HG03460 (cell line): Measurements from ENCODE around the gene SLC26A8.
"Not testable (repeated sequence)": the region's sequence is repeated elsewhere in the genome, so short reads cannot be mapped to it uniquely, and the experiment has no call there.

Source experiments
- ATAC-seq: cut with Tn5 transposase; IDR thresholded peaks from one replicate; pipeline ENCODE4 v1.9.1; 2021; ENCODE audit not compliant: unreplicated experiment

SLC26A8 gene

DNA sequence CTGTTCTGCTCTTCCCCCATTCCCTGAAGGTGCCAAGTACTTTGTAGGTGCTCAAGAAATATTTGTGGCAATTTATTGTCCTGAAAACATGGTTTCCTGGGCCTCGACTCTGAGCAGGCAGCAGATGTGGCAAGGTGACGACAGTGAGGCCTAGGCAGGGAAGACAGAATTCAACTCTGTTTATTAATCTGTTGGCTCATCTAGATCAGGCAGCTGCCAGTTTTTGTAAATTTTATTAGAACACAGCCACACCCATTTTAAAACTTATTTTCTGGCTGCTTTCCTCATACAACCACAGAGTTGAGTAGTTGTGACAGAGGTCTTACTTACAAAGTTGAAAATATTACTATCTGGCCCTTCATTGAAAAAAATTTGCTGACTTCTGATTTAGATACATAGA, 27.7 kb upstream of the SLC26A8 start:
- no peak for ATAC-seq

DNA sequence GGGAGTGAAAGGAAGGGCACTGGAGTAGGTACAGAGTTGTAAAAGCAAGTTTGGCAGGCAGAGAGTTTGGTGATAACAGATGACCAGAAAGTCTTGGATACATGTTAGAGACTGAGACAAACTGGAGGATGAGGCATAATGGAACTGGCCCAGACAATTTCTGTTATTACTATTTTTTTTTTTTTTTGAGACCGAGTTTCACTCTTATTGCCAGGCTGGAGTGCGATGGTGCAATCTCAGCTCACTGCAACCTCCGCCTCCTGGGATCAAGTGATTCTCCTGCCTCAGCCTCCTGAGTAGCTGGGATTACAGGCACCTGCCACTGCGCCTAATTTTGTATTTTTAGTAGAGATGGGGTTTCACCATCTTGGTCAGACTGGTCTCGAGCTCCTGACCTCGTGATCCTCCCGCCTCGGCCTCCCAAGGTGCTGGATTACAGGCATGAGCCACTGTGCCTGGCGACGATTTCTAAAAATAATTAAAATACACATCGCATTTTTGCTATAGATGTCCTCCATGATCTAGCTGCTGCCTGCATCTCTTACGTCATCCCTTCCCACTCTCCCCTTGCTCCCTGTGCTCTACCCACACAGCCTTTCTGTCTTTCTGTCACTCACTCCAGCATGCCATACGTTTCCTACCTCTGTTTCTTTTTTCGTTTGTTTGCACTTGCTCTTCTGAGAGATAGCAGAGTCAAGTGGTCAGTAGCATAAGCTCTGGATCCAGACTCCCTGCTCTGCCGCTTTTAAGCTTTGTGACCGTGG, 26.7 kb upstream of the SLC26A8 start:
- ATAC-seq: no peak

DNA sequence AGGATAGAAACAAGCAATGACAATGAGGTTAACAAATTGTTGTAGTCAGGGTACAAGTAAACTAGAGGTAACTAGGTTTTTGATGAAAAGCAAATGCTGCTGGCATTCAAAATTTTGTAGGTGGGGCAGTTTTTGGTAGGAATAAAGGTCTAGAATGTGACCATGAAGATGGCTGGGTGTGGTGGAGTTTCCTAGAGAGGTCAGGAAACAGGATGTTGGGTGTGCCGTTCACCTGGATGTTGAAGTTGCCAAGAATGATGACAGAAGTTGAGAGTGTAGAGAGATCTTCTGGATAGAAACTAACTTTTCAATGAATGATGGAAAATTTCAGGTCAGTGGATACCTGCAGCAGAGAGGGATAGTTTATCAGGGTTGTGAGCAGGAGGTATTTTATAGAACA, 25.9 kb upstream of the SLC26A8 start:
- no peak for ATAC-seq

DNA sequence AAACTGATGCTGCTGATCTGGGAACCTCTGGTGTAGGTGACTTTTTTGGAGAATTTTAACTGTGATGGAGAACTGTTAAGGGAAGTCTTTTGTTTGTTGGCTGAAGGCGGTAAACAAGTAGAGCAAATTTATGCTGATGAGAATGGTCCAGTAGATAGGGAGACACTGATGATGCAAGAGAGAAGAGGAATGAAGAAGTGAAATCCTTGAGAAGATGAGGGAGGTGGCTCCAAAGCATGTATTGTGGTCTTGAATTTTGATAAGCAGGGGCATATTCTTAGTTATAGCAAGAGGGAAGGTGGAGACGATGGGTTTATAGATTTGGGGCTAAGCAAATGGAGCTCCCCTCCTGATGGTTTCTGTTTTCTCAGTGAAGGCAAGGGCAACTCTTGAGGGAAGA, 25.1 kb upstream of the SLC26A8 start:
- ATAC-seq: no peak

DNA sequence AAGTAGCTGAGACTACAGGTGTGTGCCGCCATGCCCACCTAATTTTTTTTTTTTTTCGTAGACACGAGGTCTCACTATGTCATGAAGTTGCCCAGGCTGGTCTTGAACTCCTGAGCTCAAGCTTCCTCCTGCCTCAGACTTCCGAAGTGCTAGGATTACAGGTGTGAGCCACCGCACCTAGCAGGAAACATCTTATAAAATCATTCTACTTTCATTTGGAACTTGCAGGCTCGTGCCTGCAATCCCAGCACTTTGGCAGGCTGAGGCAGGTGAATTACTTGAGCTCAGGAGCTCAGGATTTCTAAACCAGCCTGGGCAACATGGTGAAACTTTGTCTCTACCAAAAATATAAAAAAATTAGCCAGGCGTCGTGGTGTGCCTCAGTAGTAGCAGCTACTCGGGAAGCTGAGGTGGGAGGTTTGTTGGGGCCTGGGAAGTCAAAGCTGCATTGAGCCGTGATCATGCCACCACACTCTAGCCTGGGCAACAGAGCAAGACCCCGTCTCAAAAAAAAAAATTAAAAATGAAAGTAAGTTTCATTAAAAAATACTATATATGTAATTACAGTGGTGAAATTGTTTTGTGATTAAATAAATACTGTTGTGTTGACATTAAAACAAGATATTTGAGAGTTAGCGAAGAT, 18.3 kb upstream of the SLC26A8 start:
- ATAC-seq: no peak

DNA sequence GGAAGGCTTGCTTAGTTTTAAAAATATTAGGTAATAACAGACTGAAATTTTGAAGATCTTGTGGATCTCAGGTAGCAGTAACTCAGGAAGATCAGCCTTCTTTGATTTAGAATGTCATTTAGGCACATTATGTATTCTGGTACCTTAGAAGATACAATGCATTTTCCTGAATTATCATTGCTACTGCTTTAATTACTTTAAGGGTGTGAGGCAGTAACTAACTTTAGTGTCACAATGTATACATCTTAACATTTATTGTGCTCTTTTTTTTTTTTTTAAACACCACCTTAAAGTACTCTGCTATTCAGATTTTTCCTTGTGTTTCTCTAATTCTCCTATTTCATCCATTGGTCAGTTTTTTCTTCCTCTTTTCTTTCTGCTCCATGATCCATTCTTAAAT, 16.5 kb upstream of the SLC26A8 start:
- ATAC-seq: no peak

DNA sequence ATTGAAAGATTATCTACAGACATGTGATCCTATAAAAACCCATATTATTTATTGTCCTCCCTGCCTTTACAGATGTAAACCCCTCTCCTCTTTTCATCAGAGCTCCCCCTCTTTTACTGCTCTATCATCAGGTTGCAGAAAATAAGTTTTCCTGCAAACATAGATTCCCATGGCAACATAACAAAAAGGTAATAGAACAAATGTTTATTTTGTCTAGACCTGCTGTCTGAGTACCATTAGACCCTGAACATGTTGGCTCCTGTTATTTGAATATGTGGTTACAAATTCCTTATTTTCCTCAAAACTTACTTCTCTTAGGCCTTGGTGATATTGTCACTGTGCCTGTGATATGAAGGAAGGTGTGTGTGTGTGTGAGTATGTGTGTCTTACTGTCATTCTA, 14.7 kb upstream of the SLC26A8 start:
- ATAC-seq: no peak

DNA sequence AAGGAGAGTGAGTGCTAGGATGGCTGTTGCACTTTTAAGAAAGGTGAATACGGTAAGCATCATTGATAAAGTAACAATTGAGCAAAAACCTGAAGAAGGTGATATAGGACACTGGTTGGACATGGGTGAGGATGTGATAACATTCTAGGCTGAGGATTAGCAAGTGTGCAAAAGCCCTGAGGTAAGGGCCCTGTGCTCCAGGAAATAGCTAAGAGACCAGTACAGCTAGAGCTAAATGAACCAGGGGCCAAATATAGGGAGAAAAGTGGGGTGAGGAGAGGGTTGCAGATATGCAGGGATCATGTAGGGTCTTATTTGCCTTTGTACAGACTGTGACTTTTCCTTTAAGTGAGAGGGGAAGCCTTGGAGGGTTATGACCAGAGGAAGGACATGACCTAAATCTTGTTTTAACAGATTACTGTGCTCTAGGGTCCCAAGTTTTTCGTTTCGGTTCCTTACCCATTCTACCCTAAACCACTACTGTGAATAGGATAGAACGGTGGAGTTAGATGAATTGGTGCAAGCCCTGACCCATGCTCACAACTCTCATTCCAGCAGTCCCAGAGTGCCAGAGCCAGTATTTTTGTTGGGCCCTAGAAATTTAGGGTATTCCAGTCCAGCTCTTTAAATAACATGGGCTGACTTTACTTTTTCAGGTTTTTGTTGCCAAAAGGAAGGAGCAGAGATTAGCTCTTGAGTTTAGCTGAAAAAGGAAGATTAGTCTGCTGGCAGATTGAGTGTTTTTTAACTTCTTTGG, 13.9 kb upstream of the SLC26A8 start:
- no peak for ATAC-seq

DNA sequence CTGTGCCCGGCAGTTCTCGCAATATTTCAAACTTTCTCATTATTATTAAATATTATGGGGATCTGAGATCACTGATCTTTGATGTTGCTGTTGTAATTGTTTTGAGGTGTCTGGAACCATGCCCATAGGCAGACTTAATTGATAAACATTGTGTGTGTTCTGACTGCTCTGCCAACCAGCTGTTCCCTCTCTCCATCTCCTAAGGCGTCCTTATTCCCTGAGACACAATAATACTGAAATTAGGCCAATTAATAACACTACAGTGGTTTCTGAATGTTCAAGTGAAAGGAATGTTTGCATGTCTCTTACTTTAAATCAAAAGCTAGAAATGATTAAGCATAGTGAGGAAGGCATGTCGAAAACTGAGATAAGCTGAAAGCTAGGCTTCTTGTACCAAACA, 10.8 kb upstream of the SLC26A8 start:
- no peak for ATAC-seq

DNA sequence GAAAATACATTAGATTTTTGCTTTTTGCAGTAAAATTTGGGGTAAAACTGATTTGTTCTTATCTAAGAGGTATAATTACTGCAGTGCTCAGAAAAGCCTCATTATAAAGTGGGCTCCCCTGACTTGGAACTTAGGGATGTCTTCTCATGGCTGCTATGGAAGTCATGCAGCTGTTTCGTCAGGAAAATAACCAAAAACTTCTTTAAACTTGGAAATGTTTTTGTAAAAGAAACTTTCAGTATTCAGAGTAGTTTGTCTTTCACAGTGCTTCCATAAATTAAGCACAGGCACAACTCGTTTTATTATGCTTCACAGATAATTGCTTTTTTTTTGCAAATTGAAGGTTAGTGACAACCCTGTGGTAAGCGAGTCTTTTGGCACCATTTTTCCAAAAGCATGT, 10.0 kb upstream of the SLC26A8 start:
- ATAC-seq: no peak

DNA sequence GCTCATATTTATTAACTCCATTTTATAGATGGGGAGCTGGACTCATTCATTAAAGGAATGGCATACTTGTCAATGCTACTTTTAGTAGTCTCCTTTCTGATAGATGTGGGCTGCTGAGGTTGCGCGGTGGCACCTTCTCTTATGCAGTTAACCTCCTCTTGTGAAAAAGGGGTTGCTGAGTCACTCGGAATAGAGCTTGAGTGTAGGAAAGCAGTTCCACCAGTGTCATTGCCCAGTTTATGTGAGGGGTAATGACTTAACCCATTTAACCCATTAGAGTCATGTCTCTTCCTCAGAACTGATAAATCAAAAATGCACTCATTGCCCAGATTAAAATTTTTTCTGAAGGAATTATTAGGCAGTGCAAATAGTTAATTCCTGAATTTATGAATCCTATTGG, 9.5 kb upstream of the SLC26A8 start:
- no peak for ATAC-seq

DNA sequence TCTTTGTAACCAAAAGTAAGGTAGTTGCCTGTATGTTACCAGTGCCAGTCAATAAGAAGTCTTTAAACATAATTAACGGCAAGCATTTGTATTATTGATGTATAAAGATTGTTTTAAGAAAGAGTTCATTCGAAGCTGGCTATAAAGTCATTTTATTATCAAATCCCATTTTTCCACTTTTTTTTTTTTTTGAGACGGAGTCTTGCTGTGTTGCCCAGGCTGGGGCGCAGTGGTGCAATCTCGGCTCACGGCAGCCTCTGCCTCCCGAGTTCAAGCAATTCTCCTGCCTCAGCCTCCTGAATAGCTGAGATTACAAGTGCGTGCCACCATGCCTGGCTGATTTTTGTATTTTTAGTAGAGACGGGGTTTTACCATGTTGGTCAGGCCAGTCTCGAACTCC, 8.7 kb upstream of the SLC26A8 start:
- ATAC-seq: not testable (repeated sequence)

DNA sequence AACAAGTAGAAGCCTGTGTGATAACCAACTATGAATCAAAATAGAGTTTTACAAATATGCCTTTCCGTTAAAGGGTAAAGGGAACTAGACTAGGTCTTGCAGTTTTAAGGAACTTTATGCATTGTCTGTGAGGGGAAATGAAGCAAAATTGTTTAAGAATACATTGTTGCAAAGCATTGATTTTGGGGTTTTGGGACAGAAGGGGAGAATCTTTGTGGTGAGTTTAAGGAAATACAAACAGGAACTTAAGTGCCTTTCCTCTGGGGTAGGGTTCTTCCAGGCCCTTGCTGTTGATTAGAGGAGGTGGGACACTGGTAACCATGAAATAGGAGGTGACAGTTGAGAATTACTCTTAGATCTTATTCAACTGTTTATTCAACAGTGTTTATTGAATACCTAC, 7.8 kb upstream of the SLC26A8 start:
- ATAC-seq: no peak

DNA sequence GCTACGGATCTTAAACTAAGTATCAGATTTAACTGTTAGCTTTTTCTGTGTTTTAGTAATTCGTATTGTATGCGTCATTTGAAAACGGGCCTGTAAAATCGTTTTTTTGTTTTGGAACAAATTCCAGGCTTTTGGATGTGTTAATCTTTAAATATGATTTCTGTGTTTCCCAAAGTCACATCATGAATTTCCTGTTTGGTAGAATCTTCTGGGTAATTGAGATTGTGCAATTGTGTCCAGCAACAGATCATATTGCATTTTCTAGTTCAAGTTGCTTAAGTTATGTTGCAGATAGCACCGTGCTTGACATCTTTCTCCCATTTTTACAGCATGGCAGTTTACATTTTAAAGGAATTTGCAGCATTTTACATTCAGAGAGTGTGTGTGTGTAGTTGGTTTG, 5.0 kb upstream of the SLC26A8 start:
- no peak for ATAC-seq

DNA sequence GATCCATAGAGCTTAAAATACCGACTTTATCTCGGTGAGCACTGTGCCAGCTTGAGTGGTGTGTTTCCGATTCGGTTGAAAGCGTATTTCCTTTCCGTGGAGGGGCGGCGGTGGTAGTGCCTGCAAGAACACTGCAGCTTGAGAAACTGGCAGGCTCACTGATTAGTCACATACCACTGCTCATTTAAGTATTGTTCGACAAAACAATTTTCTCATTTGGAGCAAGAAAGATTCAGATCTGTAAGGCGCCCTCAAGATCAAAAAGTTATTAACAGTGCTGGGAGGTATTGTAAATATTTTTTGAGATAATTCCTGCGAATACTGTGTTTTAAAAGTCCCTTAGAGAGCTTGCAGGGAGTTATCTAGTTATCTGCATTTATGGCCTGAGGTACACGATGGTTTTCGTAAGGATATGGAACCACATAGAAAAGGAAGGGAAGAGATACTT, 4.5 kb upstream of the SLC26A8 start:
- ATAC-seq: no peak

DNA sequence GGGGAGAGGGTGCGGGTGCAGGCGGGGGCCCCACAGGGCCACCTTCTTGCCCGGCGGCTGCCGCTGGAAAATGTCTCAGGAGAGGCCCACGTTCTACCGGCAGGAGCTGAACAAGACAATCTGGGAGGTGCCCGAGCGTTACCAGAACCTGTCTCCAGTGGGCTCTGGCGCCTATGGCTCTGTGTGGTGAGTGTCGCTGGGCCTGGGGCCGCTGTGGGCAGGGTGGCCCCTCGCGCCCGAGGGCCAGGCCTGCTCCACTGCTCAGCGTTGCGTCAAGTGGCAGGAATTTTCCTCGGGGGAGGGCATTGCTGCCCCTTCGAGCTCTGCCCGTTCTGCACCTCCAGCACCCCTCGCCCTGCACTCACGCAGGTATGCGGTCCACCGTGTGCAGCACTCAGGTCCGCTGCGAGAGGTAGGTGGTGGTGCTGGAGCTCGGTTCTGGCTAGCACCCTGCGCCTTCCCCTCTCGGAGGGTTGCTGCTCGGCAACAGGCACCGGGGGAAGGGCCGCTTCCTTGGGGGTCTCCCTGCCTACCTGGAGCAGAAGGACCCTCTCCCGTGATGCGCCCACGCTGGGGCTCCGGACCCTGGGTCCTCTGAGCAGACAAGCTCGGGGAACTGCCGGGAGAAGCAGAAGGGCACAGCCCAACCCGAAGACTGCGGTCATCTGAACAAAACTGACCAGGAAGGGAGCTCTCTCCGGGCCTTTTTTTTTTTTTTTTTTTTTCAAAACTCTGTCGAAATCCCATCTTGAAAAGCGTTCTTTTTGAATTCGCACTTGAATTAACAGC, 3.8 kb upstream of the SLC26A8 start:
- peak; percentile 29 for ATAC-seq

DNA sequence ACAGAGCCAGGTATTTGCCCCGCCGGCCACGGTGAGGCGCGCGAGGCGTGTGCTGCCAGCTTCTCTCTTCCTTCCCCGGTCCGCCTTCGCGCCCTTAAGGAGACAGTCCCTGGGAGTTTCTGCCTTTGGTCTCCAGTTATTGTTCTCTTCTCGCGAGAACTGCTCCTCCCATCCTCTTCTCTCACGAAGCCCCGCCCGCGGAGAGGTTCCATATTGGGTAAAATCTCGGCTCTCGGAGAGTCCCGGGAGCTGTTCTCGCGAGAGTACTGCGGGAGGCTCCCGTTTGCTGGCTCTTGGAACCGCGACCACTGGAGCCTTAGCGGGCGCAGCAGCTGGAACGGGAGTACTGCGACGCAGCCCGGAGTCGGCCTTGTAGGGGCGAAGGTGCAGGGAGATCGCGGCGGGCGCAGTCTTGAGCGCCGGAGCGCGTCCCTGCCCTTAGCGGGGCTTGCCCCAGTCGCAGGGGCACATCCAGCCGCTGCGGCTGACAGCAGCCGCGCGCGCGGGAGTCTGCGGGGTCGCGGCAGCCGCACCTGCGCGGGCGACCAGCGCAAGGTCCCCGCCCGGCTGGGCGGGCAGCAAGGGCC, 3.2 kb upstream of the SLC26A8 start, which contains the start of gene MAPK14:
TSS of gene MAPK14 (plus strand) at position 308 of the 587 bp plus-strand sequence. CDS start 350 bp downstream, outside the sequence.
- peak; percentile 78 for ATAC-seq

DNA sequence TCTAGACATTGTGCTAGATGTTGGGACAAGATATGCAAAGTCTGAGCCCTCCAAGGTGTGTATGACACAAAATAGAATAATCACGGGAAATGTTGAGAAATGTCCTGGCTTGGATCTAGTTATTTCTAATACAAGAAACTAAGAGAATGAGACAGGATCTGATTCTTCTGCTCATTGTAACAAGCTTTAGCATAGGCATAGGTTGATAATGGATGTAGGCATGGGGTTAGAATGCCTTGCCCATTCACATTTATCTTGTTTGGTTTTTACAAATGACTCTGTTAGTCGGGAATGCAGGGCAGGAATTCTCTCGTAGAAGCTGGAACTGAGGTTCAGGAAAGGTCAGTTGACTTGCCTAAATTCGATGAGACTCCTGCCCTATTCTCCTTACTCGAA, 1.5 kb upstream of the SLC26A8 start:
- ATAC-seq: no peak

DNA sequence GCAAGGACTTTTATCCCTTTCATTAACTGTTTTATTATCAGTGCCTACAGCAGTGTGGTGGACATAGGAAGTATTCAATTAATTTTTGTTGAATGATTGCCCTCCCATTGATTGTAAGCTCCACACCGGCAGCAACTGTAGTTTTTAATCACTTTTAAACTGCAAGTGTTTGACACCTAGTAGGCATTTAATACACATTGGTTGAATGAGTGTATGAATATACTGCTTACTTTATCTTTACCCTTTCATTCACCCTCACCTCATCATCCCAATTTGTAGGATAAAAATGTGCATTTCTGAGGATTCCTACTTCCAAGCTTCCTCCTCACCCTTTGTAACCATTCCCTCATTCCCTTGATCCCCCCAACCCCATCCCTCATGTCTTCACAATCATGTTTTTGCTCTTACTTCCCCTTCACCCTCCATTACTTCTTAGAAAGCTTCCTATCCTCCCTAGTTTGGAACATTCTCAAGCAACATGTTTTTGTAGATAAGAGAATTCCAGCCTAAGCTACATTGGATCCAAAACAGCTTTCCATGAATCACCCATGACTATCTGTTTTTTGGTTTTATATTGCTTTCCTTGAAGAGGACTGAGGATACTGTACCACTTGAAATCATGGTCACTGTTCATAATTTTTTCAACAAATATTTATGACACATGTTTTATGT, 955 bp upstream of the SLC26A8 start:
- no peak for ATAC-seq

DNA sequence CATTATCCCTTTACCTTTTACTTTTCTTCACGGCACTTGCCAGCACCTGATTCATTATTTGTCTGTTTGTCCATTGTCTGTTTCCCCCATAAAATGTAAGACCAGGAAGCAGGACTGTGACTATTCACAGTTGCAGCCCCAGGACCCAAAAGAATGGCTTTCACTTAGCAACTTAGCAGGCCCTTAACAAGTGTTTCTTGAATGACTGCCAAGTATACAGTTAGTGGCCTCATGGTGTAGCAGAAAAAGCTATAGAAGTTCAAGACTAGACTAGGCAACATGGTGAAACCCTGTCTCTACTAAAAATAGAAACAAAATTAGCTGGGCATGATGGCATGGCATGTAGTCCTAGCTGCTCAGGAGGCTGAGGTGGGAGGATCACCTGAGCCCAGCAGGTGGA, 4.3 kb downstream of the SLC26A8 start:
- no peak for ATAC-seq
